ENCODE results near the gene CRACDL. TPM values are rescaled to one million over a fixed set of nuclear protein-coding genes. Genes with fewer than 3 reads are reported as not detected.

Gene CRACDL
- polyA plus RNA-seq, result 0.27 and 7.3 TPM in 2 replicates

GRCh38 chr2:98935777-98936352 lies at the start of gene CRACDL:
Gene CRACDL (minus strand): TSS chr2:98936225. CDS start chr2:98846800, 89,425 bp downstream.

Other genes with a start within 250 kb of the CRACDL start
- gene MGAT4A, start 205.1 kb downstream of the CRACDL start, polyA plus RNA-seq, result 98.7 and 117 TPM in 2 replicates
- 1.5 and 4.8 TPM in 2 replicates for gene C2orf15, start 205.5 kb upstream of the CRACDL start, polyA plus RNA-seq
- gene TSGA10, start 218.7 kb upstream of the CRACDL start, polyA plus RNA-seq, result 26.4 and 28.3 TPM in 2 replicates
- gene LIPT1, start 218.7 kb upstream of the CRACDL start, polyA plus RNA-seq, result 7.8 and 9.9 TPM in 2 replicates
- gene MITD1, start 244.8 kb upstream of the CRACDL start, polyA plus RNA-seq, result 40.6 and 53.8 TPM in 2 replicates
- 33.0 and 35.0 TPM in 2 replicates for gene MRPL30, start 245.0 kb upstream of the CRACDL start, polyA plus RNA-seq

Measured in Purkinje cell (primary cell).